Measurements from ENCODE around the gene SLC44A1. TPM values are rescaled to one million over a fixed set of nuclear protein-coding genes. Genes with fewer than 3 reads are reported as not detected.

SLC44A1 gene
- total RNA-seq, 1 donor, result 47.8 TPM

DNA sequence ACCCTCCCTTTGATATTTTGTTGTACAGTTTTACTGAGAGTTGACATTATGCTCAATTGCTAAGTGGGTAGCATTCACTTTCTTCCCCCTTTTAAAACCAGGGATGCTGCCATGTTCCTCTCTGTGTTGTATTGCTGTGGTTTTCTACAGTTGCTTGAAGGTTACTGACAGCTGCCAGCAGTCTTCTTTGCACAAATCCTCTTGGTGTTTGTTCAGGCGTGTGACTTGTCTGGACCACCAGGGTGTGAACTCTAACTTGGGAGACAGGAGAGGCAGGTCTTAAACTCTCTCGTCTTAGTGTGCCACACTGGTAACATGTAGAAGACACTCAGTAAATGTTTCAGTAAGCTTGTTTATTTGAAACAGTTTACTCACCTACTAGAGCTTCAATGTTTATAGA is 25.1 kb downstream of the SLC44A1 start:
- H3K27me3 ChIP-seq (ENCODE audit: insufficient read depth, low read length), result no peaks in the 10 kb centered on the region
- TF ChIP-seq, protein P1, sequence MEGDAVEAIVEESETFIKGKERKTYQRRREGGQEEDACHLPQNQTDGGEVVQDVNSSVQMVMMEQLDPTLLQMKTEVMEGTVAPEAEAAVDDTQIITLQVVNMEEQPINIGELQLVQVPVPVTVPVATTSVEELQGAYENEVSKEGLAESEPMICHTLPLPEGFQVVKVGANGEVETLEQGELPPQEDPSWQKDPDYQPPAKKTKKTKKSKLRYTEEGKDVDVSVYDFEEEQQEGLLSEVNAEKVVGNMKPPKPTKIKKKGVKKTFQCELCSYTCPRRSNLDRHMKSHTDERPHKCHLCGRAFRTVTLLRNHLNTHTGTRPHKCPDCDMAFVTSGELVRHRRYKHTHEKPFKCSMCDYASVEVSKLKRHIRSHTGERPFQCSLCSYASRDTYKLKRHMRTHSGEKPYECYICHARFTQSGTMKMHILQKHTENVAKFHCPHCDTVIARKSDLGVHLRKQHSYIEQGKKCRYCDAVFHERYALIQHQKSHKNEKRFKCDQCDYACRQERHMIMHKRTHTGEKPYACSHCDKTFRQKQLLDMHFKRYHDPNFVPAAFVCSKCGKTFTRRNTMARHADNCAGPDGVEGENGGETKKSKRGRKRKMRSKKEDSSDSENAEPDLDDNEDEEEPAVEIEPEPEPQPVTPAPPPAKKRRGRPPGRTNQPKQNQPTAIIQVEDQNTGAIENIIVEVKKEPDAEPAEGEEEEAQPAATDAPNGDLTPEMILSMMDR (IDR thresholded peaks at IDR 0.05; ENCODE audit: extremely low read depth, low read depth, low read length), result no peak

GRCh38 chr9:105270711-105271110 is 26.3 kb downstream of the SLC44A1 start:
- Histone ChIP-seq H3K4me1 (ENCODE audit: insufficient read depth, low read length) (no peaks in the 10 kb centered on the region), H3K27ac (ENCODE audit: low read depth, low read length) (no peak overlapping the region), H3K36me3 (ENCODE audit: insufficient read depth, low read length) (no peaks in the 10 kb centered on the region), H3K9me3 (ENCODE audit: low read depth, low read length) (no peaks in the 10 kb centered on the region), H3K79me2 (ENCODE audit: insufficient read depth, low read length) (peaks cover 35% of the 10 kb centered on the region), H3K27me3 (ENCODE audit: insufficient read depth, low read length) (no peaks in the 10 kb centered on the region), H3K4me2 (ENCODE audit: insufficient read depth, low read length) (no peak overlapping the region), H2AFZ (ENCODE audit: low read length) (no peak overlapping the region), H3K4me3 (ENCODE audit: insufficient read depth, low read length) (no peak overlapping the region), H4K20me1 (ENCODE audit: insufficient read depth, low read length) (no peaks in the 10 kb centered on the region)
- TF ChIP-seq, protein P1 (IDR thresholded peaks at IDR 0.05; ENCODE audit: extremely low read depth, low read depth, low read length), result no peak
- no peak for DNase-seq (ENCODE audit: insufficient read length, low spot score, missing footprints)

More for the DNA sequence above, 25.1 kb downstream of the SLC44A1 start:
- DNase-seq (ENCODE audit: insufficient read length, low spot score, missing footprints), result no peak
- Histone ChIP-seq H2AFZ (ENCODE audit: low read length) (no peak overlapping the region), H3K9me3 (ENCODE audit: low read depth, low read length) (no peaks in the 10 kb centered on the region), H3K36me3 (ENCODE audit: insufficient read depth, low read length) (no peaks in the 10 kb centered on the region), H3K4me2 (ENCODE audit: insufficient read depth, low read length) (no peak overlapping the region), H3K4me1 (ENCODE audit: insufficient read depth, low read length) (peaks cover under 1% of the 10 kb centered on the region), H3K27ac (ENCODE audit: low read depth, low read length) (no peak overlapping the region), H3K4me3 (ENCODE audit: insufficient read depth, low read length) (no peak overlapping the region), H3K79me2 (ENCODE audit: insufficient read depth, low read length) (peaks cover 42% of the 10 kb centered on the region), H4K20me1 (ENCODE audit: insufficient read depth, low read length) (no peaks in the 10 kb centered on the region)

GRCh38 chr9:105273731-105274130 is 29.3 kb downstream of the SLC44A1 start:
- Histone ChIP-seq H2AFZ (ENCODE audit: low read length) (no peak overlapping the region), H3K9me3 (ENCODE audit: low read depth, low read length) (no peaks in the 10 kb centered on the region), H3K4me1 (ENCODE audit: insufficient read depth, low read length) (no peaks in the 10 kb centered on the region), H3K4me3 (ENCODE audit: insufficient read depth, low read length) (no peak overlapping the region), H4K20me1 (ENCODE audit: insufficient read depth, low read length) (no peaks in the 10 kb centered on the region), H3K36me3 (ENCODE audit: insufficient read depth, low read length) (no peaks in the 10 kb centered on the region), H3K27ac (ENCODE audit: low read depth, low read length) (no peak overlapping the region), H3K79me2 (ENCODE audit: insufficient read depth, low read length) (peaks cover 34% of the 10 kb centered on the region), H3K27me3 (ENCODE audit: insufficient read depth, low read length) (no peaks in the 10 kb centered on the region), H3K4me2 (ENCODE audit: insufficient read depth, low read length) (no peak overlapping the region)
- TF ChIP-seq, protein P1 (IDR thresholded peaks at IDR 0.05; ENCODE audit: extremely low read depth, low read depth, low read length), result no peak
- no peak for DNase-seq (ENCODE audit: insufficient read length, low spot score, missing footprints)

DNA sequence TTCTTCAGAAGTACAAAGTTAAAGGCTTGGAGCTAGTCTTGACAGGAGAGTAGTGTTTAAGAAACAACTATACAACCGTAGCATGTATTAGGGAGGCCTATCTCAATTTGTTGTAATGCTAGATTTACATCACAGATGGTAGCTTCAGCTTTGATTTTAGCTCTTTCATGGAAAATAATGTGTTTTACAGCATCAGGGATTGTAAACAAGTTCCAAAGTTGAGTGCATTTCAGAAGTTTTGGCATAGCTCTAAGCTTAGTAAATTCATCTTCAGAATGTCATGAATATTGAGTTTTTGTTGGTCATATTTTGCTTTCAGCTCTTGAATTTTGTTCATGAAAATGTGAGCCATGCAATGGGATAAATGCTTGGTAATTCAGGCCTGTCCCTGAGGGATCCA is 30.7 kb downstream of the SLC44A1 start:
- Histone ChIP-seq H4K20me1 (ENCODE audit: insufficient read depth, low read length) (no peaks in the 10 kb centered on the region), H3K4me2 (ENCODE audit: insufficient read depth, low read length) (no peak overlapping the region), H3K4me1 (ENCODE audit: insufficient read depth, low read length) (no peaks in the 10 kb centered on the region), H3K79me2 (ENCODE audit: insufficient read depth, low read length) (peaks cover 30% of the 10 kb centered on the region), H2AFZ (ENCODE audit: low read length) (no peak overlapping the region), H3K27me3 (ENCODE audit: insufficient read depth, low read length) (no peaks in the 10 kb centered on the region), H3K27ac (ENCODE audit: low read depth, low read length) (no peak overlapping the region), H3K4me3 (ENCODE audit: insufficient read depth, low read length) (no peak overlapping the region), H3K36me3 (ENCODE audit: insufficient read depth, low read length) (no peaks in the 10 kb centered on the region), H3K9me3 (ENCODE audit: low read depth, low read length) (no peaks in the 10 kb centered on the region)
- TF ChIP-seq, protein P1 (IDR thresholded peaks at IDR 0.05; ENCODE audit: extremely low read depth, low read depth, low read length), result no peak
- DNase-seq (ENCODE audit: insufficient read length, low spot score, missing footprints), result no peak
